ENCODE results near the gene KRT80.
"Not testable (repeated sequence)": the region's sequence is repeated elsewhere in the genome, so short reads cannot be mapped to it uniquely, and the experiment has no call there.

KRT80 gene
- total RNA-seq: 0 reads per million in 2 donors

- no peak for DNase-seq
Measured at GRCh38 chr12:52191841-52192791, at the start of gene KRT80. Gene KRT80 (minus strand): TSS chr12:52192014. CDS start chr12:52191902, 112 bp downstream.

- DNase-seq: no peak
Measured at GRCh38 chr12:52241205-52241842, 49.5 kb upstream of the KRT80 start.

GRCh38 chr12:52240247-52240646 is 48.4 kb upstream of the KRT80 start:
- not testable (repeated sequence) for DNase-seq

- DNase-seq: no peak
Measured at GRCh38 chr12:52239767-52240166, 48.0 kb upstream of the KRT80 start.

- DNase-seq: no peak
Measured at GRCh38 chr12:52238916-52239646, 47.3 kb upstream of the KRT80 start.

GRCh38 chr12:52238207-52238840 is 46.5 kb upstream of the KRT80 start:
- DNase-seq: no peak

- no peak for DNase-seq
Measured at GRCh38 chr12:52236386-52237050, 44.7 kb upstream of the KRT80 start.

- DNase-seq: no peak
Measured at GRCh38 chr12:52235822-52236361, 44.1 kb upstream of the KRT80 start.

- DNase-seq: no peak
Measured at GRCh38 chr12:52235001-52235764, 43.4 kb upstream of the KRT80 start.

- DNase-seq: no peak
Measured at GRCh38 chr12:52234223-52234810, 42.5 kb upstream of the KRT80 start.

GRCh38 chr12:52233462-52234207 is 41.8 kb upstream of the KRT80 start:
- DNase-seq: no peak

GRCh38 chr12:52232674-52233461 is 41.1 kb upstream of the KRT80 start, which contains the start of gene KRT7:
Gene KRT7 (plus strand): TSS chr12:52233243. CDS start chr12:52233297, 54 bp downstream.
- no peak for DNase-seq

GRCh38 chr12:52232203-52232673 is 40.4 kb upstream of the KRT80 start:
- no peak for DNase-seq

GRCh38 chr12:52231305-52232202 is 39.7 kb upstream of the KRT80 start:
- no peak for DNase-seq

- DNase-seq: no peak
Measured at GRCh38 chr12:52230364-52231281, 38.8 kb upstream of the KRT80 start.

- no peak for DNase-seq
Measured at GRCh38 chr12:52229836-52230343, 38.1 kb upstream of the KRT80 start.
